ENCODE data around the gene SHLD1.

SHLD1 gene

GRCh38 chr20:5910186-5910585 is 160.0 kb downstream of the SHLD1 start:
- DNase-seq = no peak

GRCh38 chr20:5913166-5913565 is 163.0 kb downstream of the SHLD1 start:
- no peak for DNase-seq

Measured in DMS153 (cell line).